HepG2 (cell line): ENCODE data around the gene RICTOR. TPM values are rescaled to one million over a fixed set of nuclear protein-coding genes. Genes with fewer than 3 reads are reported as not detected.

Experiments
- ATAC-seq: fragments of 200-7000 bp; cut with Tn5 transposase; 3 replicates; pipeline ENCODE4 v1.9.1; 2020; ENCODE audit warnings: mild to moderate bottlenecking, moderate library complexity
- BruUV-seq: library from RNA; stranded (reverse); fragments of 400-500 nt; replicated peaks from 2 replicates; lab custom pipeline; 2021; lab: Mats Ljungman, UMichigan
- CTCF ChIA-PET: fragments of 300-600 bp; formaldehyde crosslinking; extraction: SDS; loops from one replicate; lab custom pipeline; 2021; ENCODE audit warnings: low total read pairs, inconsistent platforms, low intra/inter-chr PET ratio; lab: Yijun Ruan, JAX
- POLR2A ChIA-PET: fragments of 350-600 bp; sonication (Branson Sonifier 250); formaldehyde crosslinking; loops from one replicate; lab custom pipeline; 2020; ENCODE audit warnings: antibody characterized with exemption, inconsistent platforms; lab: Yijun Ruan, JAX
- DNase-seq: peaks from one replicate; pipeline ENCODE4 v3.0.0-alpha.2; 2015; ENCODE audit warnings: low spot score
- FAIRE-seq: peaks from 3 replicates; lab custom pipeline; 2011; peaks lifted over from hg19 to GRCh38; lab: Jason Lieb, UNC
- H2AFZ ChIP-seq: one replicate; pipeline ENCODE4 v1.6.1; 2011; ENCODE audit warnings: low read length, inconsistent platforms
- H3K27ac ChIP-seq: fragments of 300-600 bp; 3 replicates; pipeline ENCODE4 v1.8.0; 2011; ENCODE audit warnings: mixed run types, mild to moderate bottlenecking, mixed read lengths, low read length, inconsistent platforms; ENCODE audit not compliant: insufficient read depth; ENCODE audit errors: extremely low read length
- H3K27me3 ChIP-seq, 2 experiments: fragments of 200-600 bp in 1 of 2; 2 replicates in 1 of 2; 3 replicates in 1 of 2; pipeline versions ENCODE4 v1.6.0 to v1.8.0; 2011; ENCODE audit warnings: low read length in 2 of 2, mild to moderate bottlenecking in 2 of 2, moderate library complexity in 2 of 2, inconsistent platforms in 1 of 2; ENCODE audit not compliant: insufficient read depth in 2 of 2, control insufficient read depth in 1 of 2
- H3K36me3 ChIP-seq, 2 experiments: fragments of 200-600 bp in 1 of 2; replicated peaks in 1 of 2; 2 replicates in 1 of 2; 3 replicates in 1 of 2; pipeline versions ENCODE4 v1.5.1 to v1.8.0; 2011; ENCODE audit warnings: low read length in 2 of 2, inconsistent platforms in 1 of 2; ENCODE audit not compliant: insufficient read depth in 2 of 2, control insufficient read depth in 1 of 2
- H3K4me1 ChIP-seq: 2 replicates; pipeline ENCODE4 v1.5.1; 2012; ENCODE audit warnings: low read length, inconsistent platforms; ENCODE audit not compliant: insufficient read depth
- H3K4me2 ChIP-seq: 2 replicates; pipeline ENCODE4 v1.6.0; 2011; ENCODE audit warnings: low read depth, low read length, inconsistent platforms
- H3K4me3 ChIP-seq, 3 experiments: fragments of 200-600 bp in 1 of 3; sonication (generic), shearing (Covaris generic) in 1 of 3; replicated peaks in 1 of 3; 2 replicates each; pipeline ENCODE4 v1.5.1; 2011 to 2016; ENCODE audit warnings: low read length in 3 of 3, inconsistent platforms in 2 of 3, low read depth in 2 of 3, mild to moderate bottlenecking in 2 of 3, control low read depth in 1 of 3, mixed read lengths in 1 of 3; ENCODE audit not compliant: insufficient read depth in 1 of 3
- H3K79me2 ChIP-seq: one replicate; pipeline ENCODE4 v1.6.1; 2011; ENCODE audit warnings: low read length, inconsistent platforms; ENCODE audit not compliant: insufficient read depth
- H3K9ac ChIP-seq: 2 replicates; pipeline ENCODE4 v1.6.0; 2011; ENCODE audit warnings: mild to moderate bottlenecking, low read depth, low read length, inconsistent platforms; ENCODE audit not compliant: insufficient read depth
- H3K9me3 ChIP-seq: 2 replicates; pipeline ENCODE4 v1.5.1; 2012; ENCODE audit warnings: mild to moderate bottlenecking, low read length
- H4K20me1 ChIP-seq: 2 replicates; pipeline ENCODE4 v1.6.0; 2011; ENCODE audit warnings: inconsistent platforms, mild to moderate bottlenecking, low read length, moderate library complexity; ENCODE audit not compliant: insufficient read depth
- EED ChIP-seq: sonication (generic); formaldehyde crosslinking; IDR thresholded peaks from 2 replicates; pipeline ENCODE4 v1.5.0; 2020; ENCODE audit warnings: mild to moderate bottlenecking, missing genetic modification reagents
- HOXA7 ChIP-seq: sonication (generic); formaldehyde crosslinking; IDR thresholded peaks from 2 replicates; pipeline ENCODE4 v1.8.1; 2022; ENCODE audit warnings: mild to moderate bottlenecking, missing genetic modification reagents, moderate library complexity
- RARA ChIP-seq: IDR thresholded peaks from 2 replicates; pipeline ENCODE4 v1.6.1; 2016; ENCODE audit warnings: missing genetic modification reagents, missing compliant biosample characterization
- RBM39 ChIP-seq: fragments of 200-400 bp; formaldehyde crosslinking; IDR thresholded peaks from one replicate; pipeline ENCODE4 v1.6.1; 2018; ENCODE audit warnings: antibody characterized with exemption, mild to moderate bottlenecking, low read depth, low read length; ENCODE audit not compliant: poor library complexity, severe bottlenecking
- SCMH1 ChIP-seq: sonication (generic); formaldehyde crosslinking; IDR thresholded peaks from 2 replicates; pipeline ENCODE4 v1.9.0; 2021; ENCODE audit warnings: missing genetic modification reagents, mild to moderate bottlenecking, borderline replicate concordance
- SIX1 ChIP-seq: sonication (generic); formaldehyde crosslinking; IDR thresholded peaks from 2 replicates; pipeline ENCODE4 v1.4.0; 2020; ENCODE audit warnings: missing genetic modification reagents, borderline replicate concordance
- SNAI1 ChIP-seq: sonication (generic); formaldehyde crosslinking; IDR thresholded peaks from 2 replicates; pipeline ENCODE4 v1.5.0; 2020; ENCODE audit warnings: mild to moderate bottlenecking, missing genetic modification reagents, borderline replicate concordance
- WIZ ChIP-seq: sonication (generic); formaldehyde crosslinking; IDR thresholded peaks from 2 replicates; pipeline ENCODE4 v1.5.1; 2020; ENCODE audit warnings: mild to moderate bottlenecking, missing genetic modification reagents
- ZBTB21 ChIP-seq: sonication (generic); formaldehyde crosslinking; IDR thresholded peaks from 2 replicates; pipeline ENCODE4 v1.4.0; 2020; ENCODE audit warnings: missing genetic modification reagents
- ZNF160 ChIP-seq: sonication (generic); formaldehyde crosslinking; IDR thresholded peaks from 2 replicates; pipeline ENCODE4 v1.8.0; 2022; ENCODE audit warnings: mild to moderate bottlenecking, inconsistent platforms, missing genetic modification reagents
- ZNF317 ChIP-seq: sonication (generic); formaldehyde crosslinking; IDR thresholded peaks from 2 replicates; pipeline ENCODE4 v1.5.0; 2020; ENCODE audit warnings: mild to moderate bottlenecking, missing genetic modification reagents
- ZNF335 ChIP-seq: sonication (generic); formaldehyde crosslinking; IDR thresholded peaks from 2 replicates; pipeline ENCODE4 v1.4.0; 2020; ENCODE audit warnings: missing genetic modification reagents
- ZNF598 ChIP-seq: sonication (generic); formaldehyde crosslinking; IDR thresholded peaks from 2 replicates; pipeline ENCODE4 v1.5.1; 2020; ENCODE audit warnings: mild to moderate bottlenecking, missing genetic modification reagents, borderline replicate concordance
- ZNF788 ChIP-seq: sonication (generic); formaldehyde crosslinking; IDR thresholded peaks from 2 replicates; pipeline ENCODE4 v1.5.0; 2020; ENCODE audit warnings: mild to moderate bottlenecking, missing genetic modification reagents, borderline replicate concordance
- WGBS: methylation state at CpG from one replicate; pipeline ENCODE4 v1.1.6; 2017; ENCODE audit warnings: low lambda C conversion rate; 5-methylcytosine and 5-hydroxymethylcytosine counted together
- in situ Hi-C: cut with HindIII; loops from 2 replicates; pipeline ENCODE4 v1.10.0; 2017; ENCODE audit warnings: low pct_unique_long_range_greater_than_20kb; ENCODE audit not compliant: extremely low pct_ligation_motif_present
- intact Hi-C: fragments of 100-400 bp; cut with micrococcal nuclease; formaldehyde crosslinking; loops from one replicate; pipeline ENCODE4 v1.10.0; 2022; ENCODE audit not compliant: unreplicated experiment
- polyA plus RNA-seq, 8 experiments: library from polyadenylated mRNA; depleted of rRNA in 3 of 8; stranded (reverse) in 7 of 8; unstranded in 1 of 8; fragments of >200 nt; fragmentation: Illumina TruSeq in 4 of 8; extraction: Trizol in 4 of 8; gene quantifications; 2 replicates each; pipeline versions ENCODE4 v1.2.1 to v1.2.3, GENCODE V29; 2011 to 2016; ENCODE audit warnings: low read depth in 4 of 8, missing spikeins in 1 of 8, mixed read lengths in 1 of 8; ENCODE audit not compliant: insufficient read depth in 1 of 8
- total RNA-seq, 5 experiments: library from RNA; depleted of rRNA; stranded (reverse); fragments of >200 nt; fragmentation: Illumina TruSeq; extraction: Trizol; gene quantifications; 2 replicates each; pipeline ENCODE4 v1.2.3, GENCODE V29; 2016; ENCODE audit warnings: low read depth in 1 of 5
- TF ChIP-seq, protein P1 (sequence below): IDR thresholded peaks from 2 replicates; pipeline ENCODE4 v1.6.1; 2016; ENCODE audit warnings: mild to moderate bottlenecking, missing biosample characterization, missing genetic modification reagents
- TF ChIP-seq, protein P2 (sequence below): sonication (generic); formaldehyde crosslinking; IDR thresholded peaks from 2 replicates; pipeline ENCODE4 v1.5.0; 2020; ENCODE audit warnings: mild to moderate bottlenecking, missing genetic modification reagents, borderline replicate concordance
- TF ChIP-seq, protein P3 (sequence below): sonication (generic); formaldehyde crosslinking; conservative IDR thresholded peaks from 2 replicates; pipeline ENCODE4 v1.4.0; 2020; ENCODE audit warnings: missing genetic modification reagents

The RICTOR gene
- total and polyA plus RNA-seq, 2 of the 13 experiments (the other 11 are each of a cell fraction or from before 2014, with no cell fraction given): 10.7 to 15.4 TPM

DNA sequence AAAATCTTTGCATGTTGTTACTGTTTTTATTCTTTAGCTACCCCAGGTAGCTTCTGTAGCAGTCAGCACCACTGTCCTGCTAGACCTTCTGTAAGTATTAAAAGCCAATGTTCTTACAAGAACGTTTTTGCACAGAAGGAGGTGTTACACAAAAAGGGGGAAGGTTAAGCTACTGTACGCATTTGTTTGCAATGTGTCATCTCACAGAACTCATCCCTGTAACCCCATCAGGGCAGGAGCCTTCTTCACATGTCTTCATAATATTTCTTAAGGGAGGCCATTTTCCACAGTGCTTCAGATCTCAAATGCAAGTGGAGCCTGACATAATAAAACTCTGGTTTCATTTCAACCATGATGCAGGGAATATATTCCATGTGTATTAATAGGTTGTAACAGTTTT lies 160.5 kb downstream of the RICTOR start (continued):
- TF ChIP-seq EED (CRISPR knock-in tag) (no peak), ZNF317 (CRISPR knock-in tag) (no peak), ZNF598 (CRISPR knock-in tag) (no peak), WIZ (CRISPR knock-in tag) (no peak), HOXA7 (CRISPR knock-in tag) (no peak), RBM39 (no peak)

DNA sequence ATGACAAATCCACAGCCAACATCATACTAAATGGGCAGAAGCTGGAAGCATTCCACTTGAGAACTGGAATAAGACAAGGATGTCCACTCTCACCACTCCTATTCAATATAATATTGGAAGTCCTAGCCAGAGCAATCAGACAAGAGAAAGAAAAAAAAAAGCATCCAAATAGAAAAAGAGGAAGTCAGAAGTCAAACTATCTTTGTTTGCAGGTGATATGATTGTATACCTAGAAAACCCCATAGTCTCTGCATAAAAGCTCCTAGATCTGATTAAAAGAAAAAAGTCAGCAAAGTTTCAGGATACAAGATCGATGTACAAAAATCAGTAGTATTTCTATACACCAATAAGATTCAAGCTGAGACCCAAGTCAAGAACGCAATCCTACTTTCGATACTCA lies 162.3 kb downstream of the RICTOR start:
- intact Hi-C loops (no loop called here), in situ Hi-C loops (no loop called here)
- POLR2A ChIA-PET: no interaction called here
- no peak for DNase-seq
- Histone ChIP-seq H3K4me3 (no peak overlapping the region), H2AFZ (no peak overlapping the region)
- TF ChIP-seq ZNF160 (no peak), ZNF335 (CRISPR knock-in tag) (no peak), SIX1 (no peak), SNAI1 (no peak), ZNF788 (CRISPR knock-in tag) (no peak), RARA (no peak), ZBTB21 (CRISPR knock-in tag) (no peak), SCMH1 (CRISPR knock-in tag) (no peak)
- TF ChIP-seq, protein P1, sequence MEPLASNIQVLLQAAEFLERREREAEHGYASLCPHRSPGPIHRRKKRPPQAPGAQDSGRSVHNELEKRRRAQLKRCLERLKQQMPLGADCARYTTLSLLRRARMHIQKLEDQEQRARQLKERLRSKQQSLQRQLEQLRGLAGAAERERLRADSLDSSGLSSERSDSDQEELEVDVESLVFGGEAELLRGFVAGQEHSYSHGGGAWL (CRISPR knock-in tag): no peak
- TF ChIP-seq, protein P2, sequence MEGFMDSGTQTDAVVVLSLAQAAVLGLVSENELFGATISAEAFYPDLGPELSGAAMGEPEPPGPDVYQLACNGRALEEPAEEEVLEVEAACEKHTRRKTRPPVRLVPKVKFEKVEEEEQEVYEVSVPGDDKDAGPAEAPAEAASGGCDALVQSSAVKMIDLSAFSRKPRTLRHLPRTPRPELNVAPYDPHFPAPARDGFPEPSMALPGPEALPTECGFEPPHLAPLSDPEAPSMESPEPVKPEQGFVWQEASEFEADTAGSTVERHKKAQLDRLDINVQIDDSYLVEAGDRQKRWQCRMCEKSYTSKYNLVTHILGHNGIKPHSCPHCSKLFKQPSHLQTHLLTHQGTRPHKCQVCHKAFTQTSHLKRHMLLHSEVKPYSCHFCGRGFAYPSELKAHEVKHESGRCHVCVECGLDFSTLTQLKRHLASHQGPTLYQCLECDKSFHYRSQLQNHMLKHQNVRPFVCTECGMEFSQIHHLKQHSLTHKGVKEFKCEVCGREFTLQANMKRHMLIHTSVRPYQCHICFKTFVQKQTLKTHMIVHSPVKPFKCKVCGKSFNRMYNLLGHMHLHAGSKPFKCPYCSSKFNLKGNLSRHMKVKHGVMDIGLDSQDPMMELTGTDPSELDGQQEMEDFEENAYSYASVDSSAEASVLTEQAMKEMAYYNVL (CRISPR knock-in tag): no peak
- TF ChIP-seq, protein P3, sequence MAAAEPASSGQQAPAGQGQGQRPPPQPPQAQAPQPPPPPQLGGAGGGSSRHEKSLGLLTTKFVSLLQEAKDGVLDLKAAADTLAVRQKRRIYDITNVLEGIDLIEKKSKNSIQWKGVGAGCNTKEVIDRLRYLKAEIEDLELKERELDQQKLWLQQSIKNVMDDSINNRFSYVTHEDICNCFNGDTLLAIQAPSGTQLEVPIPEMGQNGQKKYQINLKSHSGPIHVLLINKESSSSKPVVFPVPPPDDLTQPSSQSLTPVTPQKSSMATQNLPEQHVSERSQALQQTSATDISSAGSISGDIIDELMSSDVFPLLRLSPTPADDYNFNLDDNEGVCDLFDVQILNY (CRISPR knock-in tag): no peak
- TF ChIP-seq, all 625 proteins: peak for 0
- Histone ChIP-seq H3K9ac (no peak overlapping the region), H3K4me1 (no peaks in the 10 kb centered on the region), H3K4me2 (no peak overlapping the region), H3K27ac (no peak overlapping the region), H3K36me3 (peaks cover 9 to 23% of the 10 kb centered on the region in 2 experiments; a peak in 4 of 5 replicates), H3K79me2 (no peaks in the 10 kb centered on the region), H3K27me3 (no peaks in the 10 kb centered on the region), H4K20me1 (no peaks in the 10 kb centered on the region), H3K9me3 (peaks cover 7% of the 10 kb centered on the region; the same call in 1 of the 2 replicates)
- ATAC-seq: no peak
- 99% methylated on average over 3 of the region's 3 CpGs for WGBS
- FAIRE-seq: no peak
- CTCF ChIA-PET: no interaction called here
- no TSS peak for BruUV-seq
